Measurements from ENCODE around the gene RALGAPA2. TPM values are rescaled to one million over a fixed set of nuclear protein-coding genes. Genes with fewer than 3 reads are reported as not detected.

Gene RALGAPA2
- total and polyA plus RNA-seq, 2 experiments from 2014 or later, result 1.3 to 2.6 TPM

GRCh38 chr20:20564279-20564678, 148.2 kb downstream of the RALGAPA2 start:
- TF ChIP-seq EZH2 (IDR thresholded peaks at IDR 0.05; ENCODE audit: insufficient read depth, poor library complexity, severe bottlenecking), result no peak
- TF ChIP-seq EZH2phosphoT487 (IDR thresholded peaks at IDR 0.05; ENCODE audit: insufficient read depth, low read depth), result no peak
- in situ Hi-C loops (cut with MboI), result loop anchor here (25.0 kb wide), 1 partner anchor 477 kb away; no protein-coding TSS in a partner anchor
- Histone ChIP-seq H3K9me2 (ENCODE audit: insufficient read depth) (no peaks in the 10 kb centered on the region), H4K20me1 (ENCODE audit: insufficient read depth) (no peaks in the 10 kb centered on the region), H3K4me2 (ENCODE audit: unreplicated experiment) (no peak overlapping the region), H3K36me3 (ENCODE audit: low read depth) (no peaks in the 10 kb centered on the region), H3K4me1 (ENCODE audit: insufficient read depth) (no peaks in the 10 kb centered on the region), H3K4me3 (no peak overlapping the region), H3F3A (ENCODE audit: insufficient read depth) (no peaks in the 10 kb centered on the region), H3K9ac (no peak overlapping the region), H3K27ac (no peak overlapping the region), H2AFZ (no peak overlapping the region), H3K79me2 (ENCODE audit: insufficient read depth) (no peaks in the 10 kb centered on the region), H3K9me3 (ENCODE audit: low read depth) (no peaks in the 10 kb centered on the region), H3K27me3 (replicated peaks; ENCODE audit: insufficient read depth) (no peaks in the 10 kb centered on the region)
- DNase-seq, result no peak

GRCh38 chr20:20562507-20562906, 149.9 kb downstream of the RALGAPA2 start:
- DNase-seq, result no peak
- Histone ChIP-seq H4K20me1 (ENCODE audit: insufficient read depth) (no peaks in the 10 kb centered on the region), H3K36me3 (ENCODE audit: low read depth) (no peaks in the 10 kb centered on the region), H3K9me2 (ENCODE audit: insufficient read depth) (no peaks in the 10 kb centered on the region), H3K9me3 (ENCODE audit: low read depth) (no peaks in the 10 kb centered on the region), H3K4me1 (ENCODE audit: insufficient read depth) (no peaks in the 10 kb centered on the region), H3K4me3 (no peak overlapping the region), H3K9ac (no peak overlapping the region), H3K4me2 (ENCODE audit: unreplicated experiment) (no peak overlapping the region), H3K27me3 (replicated peaks; ENCODE audit: insufficient read depth) (no peaks in the 10 kb centered on the region), H3K27ac (no peak overlapping the region), H3F3A (ENCODE audit: insufficient read depth) (no peaks in the 10 kb centered on the region), H3K79me2 (ENCODE audit: insufficient read depth) (no peaks in the 10 kb centered on the region), H2AFZ (no peak overlapping the region)
- in situ Hi-C loops (cut with MboI), result loop anchor here (25.0 kb wide), 1 partner anchor 475 kb away; no protein-coding TSS in a partner anchor
- 95 to 99% methylated on average over 4 of the region's 4 CpGs for WGBS, 2 experiments (ENCODE audit: low coverage in 1 of 2, low lambda C conversion rate in 2 of 2, missing lambda C conversion rate in 2 of 2)
- TF ChIP-seq EZH2 (IDR thresholded peaks at IDR 0.05; ENCODE audit: insufficient read depth, poor library complexity, severe bottlenecking) (no peak), EZH2phosphoT487 (IDR thresholded peaks at IDR 0.05; ENCODE audit: insufficient read depth, low read depth) (no peak)

GRCh38 chr20:20561841-20562240, 150.6 kb downstream of the RALGAPA2 start:
- Histone ChIP-seq H3K27ac (no peak overlapping the region), H4K20me1 (ENCODE audit: insufficient read depth) (no peaks in the 10 kb centered on the region), H3K9me3 (ENCODE audit: low read depth) (no peaks in the 10 kb centered on the region), H3K4me1 (ENCODE audit: insufficient read depth) (no peaks in the 10 kb centered on the region), H2AFZ (no peak overlapping the region), H3K9ac (no peak overlapping the region), H3K79me2 (ENCODE audit: insufficient read depth) (no peaks in the 10 kb centered on the region), H3F3A (ENCODE audit: insufficient read depth) (no peaks in the 10 kb centered on the region), H3K4me3 (no peak overlapping the region), H3K4me2 (ENCODE audit: unreplicated experiment) (no peak overlapping the region), H3K27me3 (replicated peaks; ENCODE audit: insufficient read depth) (no peaks in the 10 kb centered on the region), H3K9me2 (ENCODE audit: insufficient read depth) (no peaks in the 10 kb centered on the region), H3K36me3 (ENCODE audit: low read depth) (no peaks in the 10 kb centered on the region)
- TF ChIP-seq EZH2 (IDR thresholded peaks at IDR 0.05; ENCODE audit: insufficient read depth, poor library complexity, severe bottlenecking) (no peak), EZH2phosphoT487 (IDR thresholded peaks at IDR 0.05; ENCODE audit: insufficient read depth, low read depth) (no peak)
- no peak for DNase-seq
- in situ Hi-C loops (cut with MboI), result loop anchor here (25.0 kb wide), 1 partner anchor 475 kb away; no protein-coding TSS in a partner anchor

GRCh38 chr20:20561172-20561571, 151.3 kb downstream of the RALGAPA2 start:
- Histone ChIP-seq H3K4me1 (ENCODE audit: insufficient read depth) (no peaks in the 10 kb centered on the region), H3K36me3 (ENCODE audit: low read depth) (no peaks in the 10 kb centered on the region), H3K4me2 (ENCODE audit: unreplicated experiment) (no peak overlapping the region), H3K4me3 (no peak overlapping the region), H3K79me2 (ENCODE audit: insufficient read depth) (no peaks in the 10 kb centered on the region), H3K9me3 (ENCODE audit: low read depth) (no peaks in the 10 kb centered on the region), H3F3A (ENCODE audit: insufficient read depth) (no peaks in the 10 kb centered on the region), H2AFZ (no peak overlapping the region), H3K9ac (no peak overlapping the region), H3K9me2 (ENCODE audit: insufficient read depth) (no peaks in the 10 kb centered on the region), H3K27ac (no peak overlapping the region), H4K20me1 (ENCODE audit: insufficient read depth) (no peaks in the 10 kb centered on the region), H3K27me3 (replicated peaks; ENCODE audit: insufficient read depth) (no peaks in the 10 kb centered on the region)
- DNase-seq, result no peak
- WGBS, 2 experiments (ENCODE audit: low coverage in 1 of 2, low lambda C conversion rate in 2 of 2, missing lambda C conversion rate in 2 of 2), result 44 to 64% methylated on average over 1 of the region's 1 CpG
- TF ChIP-seq EZH2 (IDR thresholded peaks at IDR 0.05; ENCODE audit: insufficient read depth, poor library complexity, severe bottlenecking) (no peak), EZH2phosphoT487 (IDR thresholded peaks at IDR 0.05; ENCODE audit: insufficient read depth, low read depth) (no peak)
- in situ Hi-C loops (cut with MboI), result loop anchor here (25.0 kb wide), 1 partner anchor 474 kb away; no protein-coding TSS in a partner anchor

- Histone ChIP-seq H4K20me1 (ENCODE audit: insufficient read depth) (no peaks in the 10 kb centered on the region), H3K36me3 (ENCODE audit: low read depth) (no peaks in the 10 kb centered on the region), H3K9me2 (ENCODE audit: insufficient read depth) (no peaks in the 10 kb centered on the region), H3K4me2 (ENCODE audit: unreplicated experiment) (no peak overlapping the region), H3K79me2 (ENCODE audit: insufficient read depth) (no peaks in the 10 kb centered on the region), H3K9ac (no peak overlapping the region), H3K4me3 (no peak overlapping the region), H3F3A (ENCODE audit: insufficient read depth) (no peaks in the 10 kb centered on the region), H2AFZ (no peak overlapping the region), H3K27me3 (replicated peaks; ENCODE audit: insufficient read depth) (no peaks in the 10 kb centered on the region), H3K9me3 (ENCODE audit: low read depth) (no peaks in the 10 kb centered on the region), H3K4me1 (ENCODE audit: insufficient read depth) (no peaks in the 10 kb centered on the region), H3K27ac (no peak overlapping the region)
- DNase-seq, result no peak
- TF ChIP-seq EZH2 (IDR thresholded peaks at IDR 0.05; ENCODE audit: insufficient read depth, poor library complexity, severe bottlenecking) (no peak), EZH2phosphoT487 (IDR thresholded peaks at IDR 0.05; ENCODE audit: insufficient read depth, low read depth) (no peak)
- in situ Hi-C loops (cut with MboI), result loop anchor here (10.0 to 25.0 kb wide), 2 partner anchors 193 to 470 kb away; partner anchors contain the start of gene INSM1
- WGBS, 2 experiments (ENCODE audit: low coverage in 1 of 2, low lambda C conversion rate in 2 of 2, missing lambda C conversion rate in 2 of 2), result 91 to 92% methylated on average over 3 of the region's 3 CpGs
These were observed 155.0 kb downstream of the RALGAPA2 start for GRCh38 chr20:20557406-20557805.

All from GM23248 (cell line).